CD4-positive, alpha-beta memory T cell (primary cell): ENCODE results near the gene SLC7A14. TPM values are rescaled to one million over a fixed set of nuclear protein-coding genes. Genes with fewer than 3 reads are reported as not detected.

ENCODE experiments used
- CTCF ChIA-PET: fragments of 350-600 bp; sonication (Branson Sonifier 250); formaldehyde crosslinking; loops from one replicate; lab custom pipeline; 2021; ENCODE audit warnings: inconsistent platforms; ENCODE audit not compliant: partially characterized antibody; lab: Charles Lee
- POLR2A ChIA-PET: fragments of 350-600 bp; sonication (Branson Sonifier 250); formaldehyde crosslinking; loops from one replicate; lab custom pipeline; 2021; ENCODE audit not compliant: partially characterized antibody; lab: Charles Lee
- DNase-seq, 5 donors: peaks; one replicate each; pipeline versions ENCODE4 v3.0.0 to v3.0.0-alpha.2; 2020 to 2022; ENCODE audit warnings: mixed read lengths in 1 of 5
- H3K27ac ChIP-seq: one replicate; pipeline ENCODE4 v1.7.0; 2013; ENCODE audit warnings: low read depth, low read length
- H3K27me3 ChIP-seq: 2 replicates; pipeline ENCODE4 v1.7.0; 2013; ENCODE audit warnings: mild to moderate bottlenecking, low read length, moderate library complexity; ENCODE audit not compliant: insufficient read depth
- H3K36me3 ChIP-seq: 2 replicates; pipeline ENCODE4 v1.7.0; 2013; ENCODE audit warnings: mild to moderate bottlenecking, low read length, moderate library complexity; ENCODE audit not compliant: insufficient read depth
- H3K4me1 ChIP-seq: 2 replicates; pipeline ENCODE4 v1.7.0; 2013; ENCODE audit warnings: mild to moderate bottlenecking, low read length, moderate library complexity; ENCODE audit not compliant: insufficient read depth
- H3K4me3 ChIP-seq, 2 donors: one replicate each; pipeline ENCODE4 v1.7.0; 2013; ENCODE audit warnings: low read length in 2 of 2, mild to moderate bottlenecking in 1 of 2
- H3K9me3 ChIP-seq, 2 donors: one replicate each; pipeline ENCODE4 v1.7.0; 2013; ENCODE audit warnings: low read length in 2 of 2, control low read depth in 1 of 2; ENCODE audit not compliant: control insufficient read depth in 1 of 2
- H3K27ac Mint-ChIP-seq, 7 donors: one replicate each; pipeline ENCODE4 v1.8.0; 2020 to 2021; ENCODE audit warnings: mixed read lengths in 7 of 7, mild to moderate bottlenecking in 6 of 7, inconsistent platforms in 3 of 7, moderate library complexity in 3 of 7
- H3K27me3 Mint-ChIP-seq, 2 donors: one replicate each; pipeline ENCODE4 v1.8.0; 2020 to 2021; ENCODE audit warnings: mixed read lengths in 2 of 2
- H3K36me3 Mint-ChIP-seq, 2 donors: one replicate each; pipeline ENCODE4 v1.8.0; 2020 to 2021; ENCODE audit warnings: mixed read lengths in 2 of 2, inconsistent platforms in 1 of 2, mild to moderate bottlenecking in 1 of 2
- H3K4me1 Mint-ChIP-seq, 4 donors: one replicate each; pipeline ENCODE4 v1.8.0; 2020 to 2021; ENCODE audit warnings: mixed read lengths in 4 of 4, mild to moderate bottlenecking in 1 of 4
- H3K4me3 Mint-ChIP-seq, 8 donors: one replicate each; pipeline ENCODE4 v1.8.0; 2020 to 2021; ENCODE audit warnings: mixed read lengths in 8 of 8, mild to moderate bottlenecking in 7 of 8, moderate library complexity in 6 of 8, inconsistent platforms in 3 of 8
- H3K9me3 Mint-ChIP-seq, 8 donors: one replicate each; pipeline ENCODE4 v1.8.0; 2020 to 2021; ENCODE audit warnings: mixed read lengths in 8 of 8, mild to moderate bottlenecking in 5 of 8, inconsistent platforms in 3 of 8, moderate library complexity in 1 of 8
- intact Hi-C: fragments of 100-400 bp; cut with micrococcal nuclease; formaldehyde crosslinking; loops from one replicate; pipeline ENCODE4 v1.15.1; 2023
- polyA plus RNA-seq, 2 donors: library from polyadenylated mRNA; unstranded; fragments of 300-500 nt; fragmentation: Illumina TruSeq; gene quantifications; one replicate each; pipeline ENCODE4 v1.2.3, GENCODE V29; 2021
- total RNA-seq, 2 experiments: library from RNA; stranded (reverse); gene quantifications; one replicate each; pipeline ENCODE4 v1.2.3, GENCODE V29; 2021

The SLC7A14 gene
- total and polyA plus RNA-seq, 4 experiments from 2014 or later: not detected

GRCh38 chr3:170566413-170566812, 19.5 kb downstream of the SLC7A14 start:
- ChIA-PET POLR2A (no interaction called here), CTCF (no interaction called here)
- H3K4me1 Mint-ChIP-seq: peaks cover 6 to 13% (median 7%) of the 10 kb centered on the region in 4 donors
- Histone ChIP-seq H3K4me3 (no peak overlapping the region), H3K4me1 (peaks cover 5% of the 10 kb centered on the region), H3K36me3 (no peaks in the 10 kb centered on the region), H3K27me3 (no peaks in the 10 kb centered on the region), H3K27ac (no peak overlapping the region), H3K9me3 (no peaks in the 10 kb centered on the region)
- intact Hi-C loops: no loop called here
- DNase-seq: no peak
- peaks cover 2% of the 10 kb centered on the region in 2 donors for H3K27me3 Mint-ChIP-seq
- no peaks in the 10 kb centered on the region for H3K36me3 Mint-ChIP-seq
- H3K9me3 Mint-ChIP-seq: peaks cover 0 to 8% (median 2%) of the 10 kb centered on the region in 8 donors
- no peak overlapping the region for H3K27ac Mint-ChIP-seq
- no peak overlapping the region for H3K4me3 Mint-ChIP-seq

GRCh38 chr3:170565495-170565894, 20.4 kb downstream of the SLC7A14 start:
- Histone ChIP-seq H3K27me3 (no peaks in the 10 kb centered on the region), H3K4me1 (peaks cover 5% of the 10 kb centered on the region), H3K4me3 (no peak overlapping the region), H3K27ac (no peak overlapping the region), H3K9me3 (no peaks in the 10 kb centered on the region), H3K36me3 (no peaks in the 10 kb centered on the region)
- no peak overlapping the region for H3K4me3 Mint-ChIP-seq
- DNase-seq: no peak
- CTCF ChIA-PET: no interaction called here
- H3K36me3 Mint-ChIP-seq: no peaks in the 10 kb centered on the region
- POLR2A ChIA-PET: no interaction called here
- intact Hi-C loops: no loop called here
- peak overlapping the region in 1 of 7 donors; percentile 29 for H3K27ac Mint-ChIP-seq
- H3K4me1 Mint-ChIP-seq: peaks cover 6 to 13% (median 7%) of the 10 kb centered on the region in 4 donors
- peaks cover 0 to 6% (median 0%) of the 10 kb centered on the region in 8 donors for H3K9me3 Mint-ChIP-seq
- H3K27me3 Mint-ChIP-seq: peaks cover 0 to 2% of the 10 kb centered on the region in 2 donors

- Histone ChIP-seq H3K4me3 (no peak overlapping the region), H3K4me1 (peaks cover 5% of the 10 kb centered on the region), H3K9me3 (no peaks in the 10 kb centered on the region), H3K27me3 (no peaks in the 10 kb centered on the region), H3K27ac (no peak overlapping the region), H3K36me3 (no peaks in the 10 kb centered on the region)
- Mint-ChIP-seq H3K4me3 (no peak overlapping the region), H3K27ac (no peak overlapping the region), H3K4me1 (peaks cover 6 to 13% (median 7%) of the 10 kb centered on the region in 4 donors), H3K36me3 (no peaks in the 10 kb centered on the region), H3K27me3 (peaks cover 0 to 2% of the 10 kb centered on the region in 2 donors), H3K9me3 (peaks cover 0 to 4% (median 0%) of the 10 kb centered on the region in 8 donors)
- POLR2A ChIA-PET: no interaction called here
- intact Hi-C loops: no loop called here
- CTCF ChIA-PET: no interaction called here
- no peak for DNase-seq
These were observed 21.2 kb downstream of the SLC7A14 start for GRCh38 chr3:170564664-170565063.

- H3K36me3 Mint-ChIP-seq: no peaks in the 10 kb centered on the region
- peaks cover 1 to 2% of the 10 kb centered on the region in 2 donors for H3K27me3 Mint-ChIP-seq
- ChIA-PET POLR2A (no interaction called here), CTCF (no interaction called here)
- Histone ChIP-seq H3K27me3 (no peaks in the 10 kb centered on the region), H3K9me3 (no peaks in the 10 kb centered on the region), H3K4me1 (peaks cover 5% of the 10 kb centered on the region), H3K4me3 (no peak overlapping the region), H3K36me3 (no peaks in the 10 kb centered on the region), H3K27ac (no peak overlapping the region)
- H3K4me3 Mint-ChIP-seq: peak overlapping the region in 6 of 8 donors; percentile 3 to 61 (median 40)
- no peak for DNase-seq
- peaks cover 0 to 4% (median 0%) of the 10 kb centered on the region in 8 donors for H3K9me3 Mint-ChIP-seq
- no peak overlapping the region for H3K27ac Mint-ChIP-seq
- peaks cover 6 to 13% (median 7%) of the 10 kb centered on the region in 4 donors for H3K4me1 Mint-ChIP-seq
- intact Hi-C loops: no loop called here
These were observed 22.0 kb downstream of the SLC7A14 start for GRCh38 chr3:170563712-170564423.

- Histone ChIP-seq H3K27ac (no peak overlapping the region), H3K27me3 (no peaks in the 10 kb centered on the region), H3K36me3 (no peaks in the 10 kb centered on the region), H3K4me3 (no peak overlapping the region), H3K9me3 (no peaks in the 10 kb centered on the region), H3K4me1 (peaks cover 5% of the 10 kb centered on the region)
- ChIA-PET POLR2A (no interaction called here), CTCF (no interaction called here)
- peaks cover 5% of the 10 kb centered on the region in 2 donors for H3K27me3 Mint-ChIP-seq
- H3K9me3 Mint-ChIP-seq: peaks cover 0 to 2% (median 0%) of the 10 kb centered on the region in 8 donors
- peaks cover 6 to 13% (median 7%) of the 10 kb centered on the region in 4 donors for H3K4me1 Mint-ChIP-seq
- H3K36me3 Mint-ChIP-seq: no peaks in the 10 kb centered on the region
- DNase-seq: no peak
- intact Hi-C loops: no loop called here
- H3K4me3 Mint-ChIP-seq: peak overlapping the region in 1 of 8 donors; percentile 15
- H3K27ac Mint-ChIP-seq: no peak overlapping the region
These were observed 23.8 kb downstream of the SLC7A14 start for GRCh38 chr3:170562080-170562479.

GRCh38 chr3:170560717-170561382, 25.0 kb downstream of the SLC7A14 start:
- peaks cover 5% of the 10 kb centered on the region for H3K4me1 ChIP-seq
- no peaks in the 10 kb centered on the region for H3K9me3 ChIP-seq
- Mint-ChIP-seq H3K4me1 (peaks cover 6 to 13% (median 7%) of the 10 kb centered on the region in 4 donors), H3K27me3 (peaks cover 5% of the 10 kb centered on the region in 2 donors), H3K36me3 (no peaks in the 10 kb centered on the region), H3K27ac (no peak overlapping the region), H3K4me3 (no peak overlapping the region), H3K9me3 (peaks cover 0 to 2% (median 0%) of the 10 kb centered on the region in 8 donors)
- intact Hi-C loops: no loop called here
- no peaks in the 10 kb centered on the region for H3K27me3 ChIP-seq
- H3K36me3 ChIP-seq: no peaks in the 10 kb centered on the region
- H3K4me3 ChIP-seq: no peak overlapping the region
- CTCF ChIA-PET: no interaction called here
- no peak for DNase-seq
- POLR2A ChIA-PET: no interaction called here
- no peak overlapping the region for H3K27ac ChIP-seq

GRCh38 chr3:170560296-170560695, 25.6 kb downstream of the SLC7A14 start:
- DNase-seq: no peak
- H3K4me1 Mint-ChIP-seq: peaks cover 6 to 13% (median 7%) of the 10 kb centered on the region in 4 donors
- no peak overlapping the region for H3K4me3 Mint-ChIP-seq
- no peaks in the 10 kb centered on the region for H3K36me3 Mint-ChIP-seq
- H3K4me1 ChIP-seq: peaks cover 5% of the 10 kb centered on the region
- intact Hi-C loops: no loop called here
- no peak overlapping the region for H3K27ac Mint-ChIP-seq
- peaks cover 5% of the 10 kb centered on the region in 2 donors for H3K27me3 Mint-ChIP-seq
- ChIA-PET CTCF (no interaction called here), POLR2A (no interaction called here)
- H3K4me3 ChIP-seq: no peak overlapping the region
- H3K9me3 Mint-ChIP-seq: no peaks in the 10 kb centered on the region
- no peaks in the 10 kb centered on the region for H3K27me3 ChIP-seq
- H3K36me3 ChIP-seq: no peaks in the 10 kb centered on the region
- no peaks in the 10 kb centered on the region for H3K9me3 ChIP-seq
- H3K27ac ChIP-seq: no peak overlapping the region
